Duodenal mucosa (tissue), 2 donors: ENCODE measurements around the gene DIP2C.

Experiments used
- H3K27ac ChIP-seq: one replicate; pipeline ENCODE4 v1.7.0; 2013; ENCODE audit warnings: low read depth, low read length
- H3K27me3 ChIP-seq, 2 donors: one replicate each; pipeline ENCODE4 v1.7.0; 2013; ENCODE audit warnings: low read length in 2 of 2, control low read depth in 1 of 2; ENCODE audit not compliant: insufficient read depth in 2 of 2, control insufficient read depth in 1 of 2
- H3K36me3 ChIP-seq, 2 donors: one replicate each; pipeline ENCODE4 v1.7.0; 2013; ENCODE audit warnings: low read length in 2 of 2, control low read depth in 1 of 2; ENCODE audit not compliant: insufficient read depth in 2 of 2, control insufficient read depth in 1 of 2
- H3K4me1 ChIP-seq, 2 donors: one replicate each; pipeline ENCODE4 v1.7.0; 2013; ENCODE audit warnings: low read length in 2 of 2, control low read depth in 1 of 2; ENCODE audit not compliant: insufficient read depth in 2 of 2, control insufficient read depth in 1 of 2
- H3K4me3 ChIP-seq, 2 donors: one replicate each; pipeline ENCODE4 v1.7.0; 2013; ENCODE audit warnings: low read length in 2 of 2, low read depth in 1 of 2
- H3K9ac ChIP-seq, 2 donors: one replicate each; pipeline ENCODE4 v1.7.0; 2013; ENCODE audit warnings: low read length in 2 of 2, low read depth in 1 of 2
- H3K9me3 ChIP-seq, 2 donors: one replicate each; pipeline ENCODE4 v1.7.0; 2013; ENCODE audit warnings: low read length in 2 of 2, control low read depth in 1 of 2; ENCODE audit not compliant: control insufficient read depth in 1 of 2

DIP2C gene

DNA sequence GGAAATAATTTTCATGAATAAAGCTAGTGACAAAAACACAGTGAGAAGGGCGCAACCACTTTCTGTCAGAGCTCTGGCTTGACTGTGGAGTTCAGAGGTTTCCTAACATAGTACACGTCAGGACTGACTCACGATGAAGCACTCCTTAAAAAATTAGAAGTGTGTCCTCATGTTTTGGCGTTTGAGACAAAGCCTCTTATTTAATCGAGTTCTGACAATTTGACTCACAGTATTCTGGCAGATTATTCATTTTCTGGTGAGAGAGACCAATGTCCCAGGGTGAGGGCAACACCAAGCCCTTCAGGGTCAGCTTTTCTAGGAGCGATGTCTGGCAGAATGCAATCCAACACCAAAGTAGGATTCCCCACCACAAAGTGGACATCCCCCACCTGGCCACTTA lies 108.7 kb downstream of the DIP2C start:
- no peaks in the 10 kb centered on the region for H3K36me3 ChIP-seq
- no peak overlapping the region for H3K4me3 ChIP-seq
- H3K27me3 ChIP-seq, result no peaks in the 10 kb centered on the region
- peaks cover 0 to 9% of the 10 kb centered on the region in 2 donors for H3K9me3 ChIP-seq
- no peak overlapping the region for H3K9ac ChIP-seq
- H3K4me1 ChIP-seq, result peaks cover 0 to 5% of the 10 kb centered on the region in 2 donors
- H3K27ac ChIP-seq, result no peak overlapping the region

DNA sequence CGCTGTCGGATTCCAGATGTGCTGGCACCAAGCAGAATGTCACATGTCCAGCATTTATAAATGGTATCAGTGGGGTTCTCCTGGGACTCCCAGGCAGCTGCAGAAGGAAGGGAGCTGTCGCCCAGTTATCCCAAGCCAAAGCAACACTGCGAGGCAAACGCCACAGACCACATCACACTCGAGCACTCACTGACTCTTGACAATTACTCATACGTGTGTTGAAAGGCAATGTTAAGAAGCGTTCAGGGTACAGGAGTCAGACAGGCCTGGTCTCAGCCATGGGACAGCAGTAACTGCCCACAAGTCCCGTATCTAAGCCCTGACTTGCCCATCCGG lies 113.4 kb downstream of the DIP2C start:
- no peaks in the 10 kb centered on the region for H3K27me3 ChIP-seq
- peaks cover 4 to 13% of the 10 kb centered on the region in 2 donors for H3K4me1 ChIP-seq
- H3K9me3 ChIP-seq, result peaks cover 0 to 9% of the 10 kb centered on the region in 2 donors
- H3K27ac ChIP-seq, result no peak overlapping the region
- no peaks in the 10 kb centered on the region for H3K36me3 ChIP-seq
- H3K4me3 ChIP-seq, result no peak overlapping the region
- H3K9ac ChIP-seq, result no peak overlapping the region

DNA sequence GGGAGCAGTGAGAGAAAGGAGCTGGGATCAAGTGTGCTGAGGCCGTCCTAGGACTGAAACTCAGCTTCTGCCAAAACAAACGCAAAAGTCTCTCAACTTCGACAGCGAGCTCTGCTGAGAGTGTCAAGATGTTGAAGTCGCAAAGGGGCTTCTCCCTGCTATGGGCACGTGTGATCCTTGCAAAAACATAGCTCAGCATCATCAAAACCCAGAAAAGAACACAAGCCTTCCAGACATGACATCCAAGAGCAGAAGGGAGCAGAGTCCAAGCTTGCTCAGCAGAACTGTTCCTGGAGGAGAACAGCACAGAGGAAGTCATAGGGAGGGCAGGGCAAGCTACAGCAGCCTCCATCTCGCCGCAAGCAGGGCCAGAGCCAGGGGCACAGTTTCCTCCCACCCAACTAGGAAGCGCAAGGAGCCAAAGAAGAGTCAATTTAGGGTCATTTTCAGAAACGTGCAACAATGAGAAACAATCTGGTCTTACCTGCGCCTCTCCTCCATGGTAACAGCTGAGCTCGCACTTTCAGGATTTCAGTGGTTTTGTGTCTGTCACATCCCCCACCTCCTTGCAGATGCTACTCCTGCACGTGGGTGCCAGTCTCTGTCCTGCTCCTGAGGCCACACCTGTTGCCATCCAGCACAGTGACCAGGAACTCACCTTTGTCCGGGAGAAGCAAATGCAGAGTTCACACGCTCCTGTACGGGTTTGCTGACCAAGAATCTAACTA lies 113.9 kb downstream of the DIP2C start:
- Histone ChIP-seq H3K27ac (no peak overlapping the region), H3K4me1 (peaks cover 4 to 13% of the 10 kb centered on the region in 2 donors), H3K9ac (no peak overlapping the region), H3K9me3 (peaks cover 0 to 9% of the 10 kb centered on the region in 2 donors), H3K27me3 (no peaks in the 10 kb centered on the region), H3K4me3 (no peak overlapping the region), H3K36me3 (no peaks in the 10 kb centered on the region)

DNA sequence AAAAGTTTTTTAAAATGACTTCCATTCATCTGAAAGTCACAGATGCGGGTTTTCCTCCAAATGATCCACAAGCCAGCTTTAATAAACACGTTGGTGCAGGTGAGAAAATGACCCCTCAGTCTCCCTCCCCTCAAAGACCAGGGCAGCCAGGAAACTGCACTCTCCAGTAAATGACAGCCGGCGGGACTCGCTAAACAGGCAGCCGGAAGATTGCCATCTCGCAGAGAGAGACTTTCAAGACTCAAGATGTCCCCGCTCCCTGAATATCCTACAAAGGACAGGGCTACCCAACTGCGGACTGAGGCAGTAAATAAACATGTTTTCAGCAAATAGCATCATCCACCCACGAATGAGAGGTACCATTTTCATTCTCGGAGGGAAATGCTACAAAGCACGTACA lies 116.8 kb downstream of the DIP2C start:
- H3K4me1 ChIP-seq, result peaks cover 4 to 13% of the 10 kb centered on the region in 2 donors
- no peak overlapping the region for H3K27ac ChIP-seq
- peaks cover 0 to 6% of the 10 kb centered on the region in 2 donors for H3K9me3 ChIP-seq
- no peaks in the 10 kb centered on the region for H3K36me3 ChIP-seq
- H3K4me3 ChIP-seq, result no peak overlapping the region
- no peaks in the 10 kb centered on the region for H3K27me3 ChIP-seq
- no peak overlapping the region for H3K9ac ChIP-seq

DNA sequence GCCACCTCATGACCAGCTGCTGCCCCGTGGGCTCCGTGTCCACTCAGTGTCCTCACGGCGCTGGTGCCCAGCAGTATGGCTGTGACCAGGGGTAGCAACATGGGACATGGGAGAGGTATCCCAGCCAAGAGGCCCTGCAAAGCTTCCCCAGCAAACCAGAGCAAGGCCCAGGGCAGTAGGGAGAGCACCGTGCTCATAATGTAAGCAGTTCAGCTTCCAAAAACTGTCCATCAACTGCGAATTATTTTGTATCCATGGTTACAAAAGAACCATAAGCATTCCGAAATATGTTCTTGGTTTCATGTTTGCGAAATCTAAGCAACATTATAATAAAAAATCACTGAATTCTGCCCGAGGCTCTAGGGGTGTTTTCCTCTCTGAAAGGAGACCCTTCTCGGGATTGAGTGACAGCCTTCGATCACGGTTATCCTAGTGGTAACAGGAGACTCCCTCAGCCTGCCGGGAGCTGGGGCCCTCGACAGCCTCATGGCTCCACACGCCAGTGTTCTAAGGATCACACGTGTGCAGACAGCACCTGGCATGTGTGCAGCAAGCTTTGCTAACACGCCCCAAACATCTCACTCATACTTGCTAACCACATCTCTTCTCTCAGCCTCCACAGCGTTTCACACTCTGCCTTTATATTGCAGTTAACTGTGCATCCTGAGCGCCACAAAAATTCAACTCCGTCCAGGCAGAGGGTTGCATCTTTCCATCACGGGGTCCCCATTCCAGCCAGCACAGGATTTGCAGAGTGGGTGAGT lies 117.6 kb downstream of the DIP2C start:
- no peak overlapping the region for H3K27ac ChIP-seq
- H3K4me3 ChIP-seq, result no peak overlapping the region
- H3K9ac ChIP-seq, result no peak overlapping the region
- no peaks in the 10 kb centered on the region for H3K36me3 ChIP-seq
- no peaks in the 10 kb centered on the region for H3K27me3 ChIP-seq
- H3K9me3 ChIP-seq, result peaks cover 0 to 6% of the 10 kb centered on the region in 2 donors
- peaks cover 4 to 13% of the 10 kb centered on the region in 2 donors for H3K4me1 ChIP-seq

DNA sequence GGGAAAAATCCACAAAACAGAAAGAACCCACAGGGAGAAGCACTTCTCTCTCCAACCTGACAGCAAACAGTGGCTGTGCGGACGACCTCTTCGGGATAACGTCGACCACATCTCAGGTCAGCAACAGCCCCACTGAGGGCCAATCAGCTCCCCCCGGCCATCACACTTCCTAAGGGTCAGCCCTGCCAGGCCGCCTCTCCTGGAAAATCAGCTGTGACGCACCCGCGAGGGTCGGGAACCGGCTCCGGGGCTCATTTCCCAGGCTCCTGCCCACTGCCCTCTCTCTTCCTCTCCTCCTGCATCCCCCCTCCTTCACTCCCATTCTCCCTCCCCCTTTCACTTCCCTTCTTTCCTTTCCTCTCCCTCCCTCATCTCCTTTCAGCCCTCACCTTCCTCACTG lies 118.3 kb downstream of the DIP2C start:
- Histone ChIP-seq H3K4me3 (no peak overlapping the region), H3K9me3 (peaks cover 0 to 6% of the 10 kb centered on the region in 2 donors), H3K27me3 (no peaks in the 10 kb centered on the region), H3K27ac (no peak overlapping the region), H3K36me3 (no peaks in the 10 kb centered on the region), H3K9ac (no peak overlapping the region), H3K4me1 (peaks cover 10 to 11% of the 10 kb centered on the region in 2 donors)

DNA sequence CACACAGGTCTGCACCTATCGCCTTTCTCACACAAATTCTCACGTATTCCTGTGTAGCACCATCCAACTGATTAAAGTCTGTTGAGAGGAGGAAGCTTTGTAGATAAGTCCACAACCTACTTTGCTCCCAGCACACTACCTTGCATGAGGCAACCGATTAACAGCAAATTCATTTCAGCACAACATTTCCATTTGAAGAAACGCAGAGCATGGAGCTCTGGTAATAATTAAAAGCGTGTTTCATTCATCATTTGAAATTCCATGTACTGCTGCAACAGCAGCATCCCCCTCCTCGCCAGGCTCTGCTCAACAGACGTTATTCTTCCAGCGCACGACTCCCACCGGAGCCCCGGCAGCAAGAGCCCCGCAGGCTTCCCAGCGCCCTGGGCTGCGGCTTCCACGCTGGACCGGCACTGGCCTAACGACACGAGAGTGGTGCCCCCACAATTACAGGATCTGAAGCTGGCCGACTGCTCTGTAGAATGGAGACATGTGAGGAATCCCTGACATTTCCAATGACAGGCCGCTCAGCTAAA lies 118.8 kb downstream of the DIP2C start:
- H3K27me3 ChIP-seq, result no peaks in the 10 kb centered on the region
- H3K36me3 ChIP-seq, result no peaks in the 10 kb centered on the region
- no peak overlapping the region for H3K27ac ChIP-seq
- peaks cover 0 to 6% of the 10 kb centered on the region in 2 donors for H3K9me3 ChIP-seq
- H3K4me3 ChIP-seq, result no peak overlapping the region
- no peak overlapping the region for H3K9ac ChIP-seq
- H3K4me1 ChIP-seq, result peaks cover 6 to 11% of the 10 kb centered on the region in 2 donors

DNA sequence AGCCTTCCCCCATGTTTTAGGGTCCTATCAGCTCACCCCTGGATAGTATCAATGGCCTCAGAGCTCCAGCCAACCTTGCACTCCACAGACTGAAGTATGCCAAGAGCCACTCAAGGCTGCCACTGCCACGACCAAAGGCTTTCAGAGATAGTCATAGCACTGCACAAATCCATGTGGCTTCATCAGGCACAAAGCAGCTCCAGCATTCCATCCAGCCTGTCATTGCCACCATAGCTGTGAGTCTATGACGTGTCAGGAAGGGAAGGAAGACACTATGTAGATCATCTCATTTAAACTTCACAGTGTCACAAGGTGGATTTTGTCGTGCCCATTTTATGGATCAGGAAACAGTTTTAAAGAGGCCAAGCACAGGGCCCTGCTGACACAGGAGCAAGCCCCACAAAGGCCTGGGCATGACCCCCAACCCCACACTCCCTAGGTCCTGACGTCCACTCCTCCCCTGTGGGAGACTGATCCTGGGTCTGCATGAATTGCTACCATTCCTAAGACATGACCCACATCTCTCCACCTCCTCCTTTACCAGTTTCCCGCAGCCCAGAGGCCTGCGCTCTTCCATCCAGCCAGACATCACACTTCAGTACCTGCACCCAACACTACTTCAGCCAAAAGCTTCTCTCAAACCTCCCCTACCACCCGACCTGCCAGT lies 119.4 kb downstream of the DIP2C start:
- H3K9ac ChIP-seq, result no peak overlapping the region
- H3K36me3 ChIP-seq, result no peaks in the 10 kb centered on the region
- H3K9me3 ChIP-seq, result peaks cover 0 to 6% of the 10 kb centered on the region in 2 donors
- H3K27me3 ChIP-seq, result no peaks in the 10 kb centered on the region
- H3K27ac ChIP-seq, result no peak overlapping the region
- H3K4me3 ChIP-seq, result no peak overlapping the region
- peaks cover 4 to 7% of the 10 kb centered on the region in 2 donors for H3K4me1 ChIP-seq

DNA sequence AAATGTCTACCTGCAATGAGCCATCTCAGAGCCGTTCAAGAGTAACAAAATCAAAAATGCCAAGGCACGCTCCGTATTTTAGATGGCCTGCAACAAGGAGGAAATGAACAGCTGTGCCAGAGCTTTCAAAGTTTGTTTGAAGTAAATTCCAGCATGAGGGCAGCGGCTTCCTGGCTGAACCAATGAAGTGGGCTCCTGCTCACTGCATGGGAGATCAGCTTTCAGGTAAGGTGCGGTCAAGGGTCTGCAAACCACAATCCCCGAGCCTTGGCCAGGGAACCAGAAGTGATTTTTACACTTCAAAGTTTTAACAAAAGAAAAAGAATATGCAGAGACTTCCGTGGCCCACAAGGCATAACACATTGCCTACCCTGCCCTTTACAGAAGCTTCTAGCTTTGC lies 120.6 kb downstream of the DIP2C start:
- Histone ChIP-seq H3K9me3 (peaks cover 5 to 13% of the 10 kb centered on the region in 2 donors), H3K4me3 (no peak overlapping the region), H3K27me3 (no peaks in the 10 kb centered on the region), H3K4me1 (peaks cover 4 to 7% of the 10 kb centered on the region in 2 donors), H3K27ac (no peak overlapping the region), H3K9ac (no peak overlapping the region), H3K36me3 (no peaks in the 10 kb centered on the region)

DNA sequence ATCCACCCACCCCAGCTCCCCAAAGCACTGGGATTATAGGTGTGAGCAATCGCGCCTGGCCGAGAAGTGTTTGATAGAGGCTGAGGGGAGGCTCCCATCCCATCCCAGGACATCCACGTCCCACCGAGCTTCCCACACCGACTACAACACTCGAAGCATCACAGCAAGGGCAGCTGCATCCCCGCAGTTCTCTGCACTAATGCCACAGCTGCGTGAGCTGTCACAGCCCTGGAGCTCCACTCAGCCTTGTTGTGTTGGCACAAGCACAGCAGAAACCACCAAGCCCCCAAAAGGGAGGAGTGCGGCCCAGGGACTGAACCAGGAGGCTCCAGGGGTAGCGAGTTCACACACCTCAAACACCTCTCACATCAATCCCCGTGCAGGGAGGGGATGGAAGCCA lies 121.6 kb downstream of the DIP2C start:
- Histone ChIP-seq H3K4me3 (no peak overlapping the region), H3K36me3 (no peaks in the 10 kb centered on the region), H3K4me1 (peaks cover 4 to 7% of the 10 kb centered on the region in 2 donors), H3K27ac (no peak overlapping the region), H3K9ac (no peak overlapping the region), H3K27me3 (no peaks in the 10 kb centered on the region), H3K9me3 (peaks cover 8 to 13% of the 10 kb centered on the region in 2 donors)
